Measurements from ENCODE around the gene CLTRN. TPM values are rescaled to one million over a fixed set of nuclear protein-coding genes. Genes with fewer than 3 reads are reported as not detected.

Gene CLTRN
- total RNA-seq, 1 donor from 2014 or later = 0.24 TPM

DNA sequence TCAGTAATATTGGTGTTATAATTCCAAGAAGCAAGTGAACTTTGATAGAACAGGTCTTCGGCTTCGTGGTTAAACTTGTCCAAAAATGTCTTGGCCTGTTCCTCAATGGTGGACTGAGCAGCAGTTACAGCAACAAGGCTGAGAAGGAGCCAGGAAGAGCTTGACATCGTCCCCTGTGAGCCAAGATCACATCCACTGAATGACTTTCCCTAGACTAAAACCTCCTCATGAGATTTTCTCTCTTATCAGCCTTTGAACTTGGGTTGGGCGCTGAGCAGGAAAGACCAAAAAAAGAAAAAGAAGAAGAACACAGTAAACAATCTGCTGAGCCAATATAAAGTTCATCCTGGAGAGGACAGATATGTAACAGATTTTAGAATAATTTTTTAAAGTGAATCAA lies 63.9 kb downstream of the CLTRN start, which contains the start of gene ACE2:
ACE2 (minus strand) TSS at position 216 of the 400 bp plus-strand sequence; CDS start at position 167, 49 bp downstream.
- TF ChIP-seq, protein P1, sequence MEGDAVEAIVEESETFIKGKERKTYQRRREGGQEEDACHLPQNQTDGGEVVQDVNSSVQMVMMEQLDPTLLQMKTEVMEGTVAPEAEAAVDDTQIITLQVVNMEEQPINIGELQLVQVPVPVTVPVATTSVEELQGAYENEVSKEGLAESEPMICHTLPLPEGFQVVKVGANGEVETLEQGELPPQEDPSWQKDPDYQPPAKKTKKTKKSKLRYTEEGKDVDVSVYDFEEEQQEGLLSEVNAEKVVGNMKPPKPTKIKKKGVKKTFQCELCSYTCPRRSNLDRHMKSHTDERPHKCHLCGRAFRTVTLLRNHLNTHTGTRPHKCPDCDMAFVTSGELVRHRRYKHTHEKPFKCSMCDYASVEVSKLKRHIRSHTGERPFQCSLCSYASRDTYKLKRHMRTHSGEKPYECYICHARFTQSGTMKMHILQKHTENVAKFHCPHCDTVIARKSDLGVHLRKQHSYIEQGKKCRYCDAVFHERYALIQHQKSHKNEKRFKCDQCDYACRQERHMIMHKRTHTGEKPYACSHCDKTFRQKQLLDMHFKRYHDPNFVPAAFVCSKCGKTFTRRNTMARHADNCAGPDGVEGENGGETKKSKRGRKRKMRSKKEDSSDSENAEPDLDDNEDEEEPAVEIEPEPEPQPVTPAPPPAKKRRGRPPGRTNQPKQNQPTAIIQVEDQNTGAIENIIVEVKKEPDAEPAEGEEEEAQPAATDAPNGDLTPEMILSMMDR (IDR thresholded peaks at IDR 0.05) = no peak
- Mint-ChIP-seq H3K27ac (no peak within 1 kb of the TSS), H3K4me1 (no peaks in the 10 kb centered on the region), H3K4me3 (no peak within 1 kb of the TSS), H3K9me3 (no peaks in the 10 kb centered on the region), H3K27me3 (peaks cover 10% of the 10 kb centered on the region), H3K36me3 (ENCODE audit: low read depth) (no peaks in the 10 kb centered on the region)
- ATAC-seq (ENCODE audit: low read depth) (no peak), DNase-seq (no peak)
- ChIA-PET CTCF (no interaction called here), POLR2A (interaction anchor here (0.7 kb wide), 1 partner anchor 946 kb away, joined by 6 read pairs; no protein-coding TSS in a partner anchor)
- intact Hi-C loops (cut with micrococcal nuclease) = no loop called here

DNA sequence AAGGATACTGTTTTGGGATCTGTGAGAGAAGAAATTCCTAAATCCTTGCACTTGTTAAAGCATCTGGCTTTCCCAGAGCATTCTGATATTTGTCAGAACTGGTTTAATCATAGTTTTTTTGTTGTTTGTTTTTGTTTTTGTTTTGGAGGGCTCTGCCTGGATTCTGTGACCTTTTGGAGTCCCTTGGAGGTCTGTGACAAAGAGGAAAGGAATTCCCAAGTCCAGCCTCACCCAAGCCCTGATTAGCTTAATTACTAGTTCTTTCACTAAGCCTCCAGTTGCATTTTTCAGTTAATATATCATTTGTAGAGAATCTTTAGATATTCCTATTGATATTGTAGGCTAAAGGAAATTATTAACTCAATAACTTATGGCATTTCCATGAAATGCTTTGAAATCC lies 64.6 kb downstream of the CLTRN start:
- CTCF ChIA-PET = no interaction called here
- Mint-ChIP-seq H3K9me3 (no peaks in the 10 kb centered on the region), H3K4me1 (no peaks in the 10 kb centered on the region), H3K4me3 (no peak overlapping the region), H3K27me3 (peaks cover 10% of the 10 kb centered on the region), H3K36me3 (ENCODE audit: low read depth) (no peaks in the 10 kb centered on the region), H3K27ac (no peak overlapping the region)
- intact Hi-C loops (cut with micrococcal nuclease) = no loop called here
- no peak for ATAC-seq (ENCODE audit: low read depth)
- TF ChIP-seq, protein P1 (IDR thresholded peaks at IDR 0.05) = no peak
- POLR2A ChIA-PET = no interaction called here
- DNase-seq = no peak

- Mint-ChIP-seq H3K27me3 (peaks cover 10% of the 10 kb centered on the region), H3K27ac (no peak overlapping the region), H3K9me3 (no peaks in the 10 kb centered on the region), H3K36me3 (ENCODE audit: low read depth) (no peaks in the 10 kb centered on the region), H3K4me3 (no peak overlapping the region), H3K4me1 (no peaks in the 10 kb centered on the region)
- POLR2A ChIA-PET = no interaction called here
- ATAC-seq (ENCODE audit: low read depth) = no peak
- DNase-seq = no peak
- TF ChIP-seq, protein P1 (IDR thresholded peaks at IDR 0.05) = no peak
- intact Hi-C loops (cut with micrococcal nuclease) = no loop called here
- CTCF ChIA-PET = no interaction called here
These were observed 65.1 kb downstream of the CLTRN start for GRCh38 chrX:15599461-15599860.

GRCh38 chrX:15598026-15598425 lies 66.6 kb downstream of the CLTRN start:
- Mint-ChIP-seq H3K27me3 (peaks cover 6% of the 10 kb centered on the region), H3K9me3 (no peaks in the 10 kb centered on the region), H3K4me1 (no peaks in the 10 kb centered on the region), H3K27ac (no peak overlapping the region), H3K4me3 (no peak overlapping the region), H3K36me3 (ENCODE audit: low read depth) (no peaks in the 10 kb centered on the region)
- ATAC-seq (ENCODE audit: low read depth) (no peak), DNase-seq (no peak)
- intact Hi-C loops (cut with micrococcal nuclease) = no loop called here
- ChIA-PET POLR2A (no interaction called here), CTCF (no interaction called here)
- TF ChIP-seq, protein P1 (IDR thresholded peaks at IDR 0.05) = no peak

GRCh38 chrX:15594371-15594770 lies 70.2 kb downstream of the CLTRN start:
- Mint-ChIP-seq H3K9me3 (no peaks in the 10 kb centered on the region), H3K27me3 (no peaks in the 10 kb centered on the region), H3K36me3 (ENCODE audit: low read depth) (no peaks in the 10 kb centered on the region), H3K4me3 (no peak overlapping the region), H3K27ac (no peak overlapping the region), H3K4me1 (no peaks in the 10 kb centered on the region)
- DNase-seq (no peak), ATAC-seq (ENCODE audit: low read depth) (no peak)
- POLR2A ChIA-PET = no interaction called here
- intact Hi-C loops (cut with micrococcal nuclease) = no loop called here
- TF ChIP-seq, protein P1 (IDR thresholded peaks at IDR 0.05) = no peak
- CTCF ChIA-PET = no interaction called here

Data from activated B cell treated with CpG ODN at 0.5 μM for 24 hours (primary cell).